Activated naive CD4-positive, alpha-beta T cell treated with anti-CD3 and anti-CD28 coated beads, Interleukin-2, amount 10 ng/mL, durations not matched to agents 7 days and 5 days (primary cell): Measurements from ENCODE around the gene CHDH.

Experiments
- CTCF ChIA-PET: fragments of 350-600 bp; sonication (Branson Sonifier 250); formaldehyde crosslinking; loops from one replicate; lab custom pipeline; 2021; ENCODE audit warnings: antibody characterized with exemption; lab: Charles Lee
- DNase-seq: peaks from one replicate; pipeline ENCODE4 v3.0.0-alpha.2; 2020
- H3K27ac Mint-ChIP-seq: one replicate; pipeline ENCODE4 v1.8.0; 2021; ENCODE audit warnings: mild to moderate bottlenecking, moderate library complexity, mixed read lengths
- H3K27me3 Mint-ChIP-seq: one replicate; pipeline ENCODE4 v1.8.0; 2021; ENCODE audit warnings: mild to moderate bottlenecking, mixed read lengths
- H3K36me3 Mint-ChIP-seq: one replicate; pipeline ENCODE4 v1.8.0; 2021; ENCODE audit warnings: mixed read lengths
- H3K4me1 Mint-ChIP-seq: one replicate; pipeline ENCODE4 v1.8.0; 2021; ENCODE audit warnings: mixed read lengths
- H3K4me3 Mint-ChIP-seq: one replicate; pipeline ENCODE4 v1.8.0; 2021; ENCODE audit warnings: mild to moderate bottlenecking, moderate library complexity, mixed read lengths
- H3K9me3 Mint-ChIP-seq: one replicate; pipeline ENCODE4 v1.8.0; 2021; ENCODE audit warnings: mixed read lengths

Gene CHDH

GRCh38 chr3:53802256-53802880 lies 43.9 kb downstream of the CHDH start:
- Mint-ChIP-seq H3K27ac (no peak overlapping the region), H3K27me3 (peaks cover 33% of the 10 kb centered on the region), H3K4me1 (no peaks in the 10 kb centered on the region), H3K4me3 (no peak overlapping the region), H3K36me3 (no peaks in the 10 kb centered on the region), H3K9me3 (no peaks in the 10 kb centered on the region)
- DNase-seq = peak; percentile 0
- CTCF ChIA-PET = no interaction called here

GRCh38 chr3:53801319-53801718 lies 44.9 kb downstream of the CHDH start:
- no peaks in the 10 kb centered on the region for H3K4me1 Mint-ChIP-seq
- DNase-seq = no peak
- CTCF ChIA-PET = no interaction called here
- H3K4me3 Mint-ChIP-seq = no peak overlapping the region
- H3K27me3 Mint-ChIP-seq = peaks cover 26% of the 10 kb centered on the region
- no peaks in the 10 kb centered on the region for H3K9me3 Mint-ChIP-seq
- no peak overlapping the region for H3K27ac Mint-ChIP-seq
- no peaks in the 10 kb centered on the region for H3K36me3 Mint-ChIP-seq

GRCh38 chr3:53800041-53800906 lies 45.9 kb downstream of the CHDH start:
- CTCF ChIA-PET = no interaction called here
- Mint-ChIP-seq H3K36me3 (no peaks in the 10 kb centered on the region), H3K9me3 (no peaks in the 10 kb centered on the region), H3K4me1 (no peaks in the 10 kb centered on the region), H3K27ac (no peak overlapping the region), H3K4me3 (no peak overlapping the region), H3K27me3 (peaks cover 36% of the 10 kb centered on the region)
- no peak for DNase-seq

- no peak for DNase-seq
- no peaks in the 10 kb centered on the region for H3K9me3 Mint-ChIP-seq
- H3K27ac Mint-ChIP-seq = no peak overlapping the region
- H3K4me1 Mint-ChIP-seq = no peaks in the 10 kb centered on the region
- CTCF ChIA-PET = no interaction called here
- peaks cover 35% of the 10 kb centered on the region for H3K27me3 Mint-ChIP-seq
- no peak overlapping the region for H3K4me3 Mint-ChIP-seq
- H3K36me3 Mint-ChIP-seq = no peaks in the 10 kb centered on the region
Observed at GRCh38 chr3:53799338-53799865, 46.8 kb downstream of the CHDH start.

- Mint-ChIP-seq H3K27me3 (peaks cover 32% of the 10 kb centered on the region), H3K36me3 (no peaks in the 10 kb centered on the region), H3K4me3 (no peak overlapping the region), H3K9me3 (no peaks in the 10 kb centered on the region), H3K27ac (no peak overlapping the region), H3K4me1 (no peaks in the 10 kb centered on the region)
- CTCF ChIA-PET = no interaction called here
- DNase-seq = no peak
Observed at GRCh38 chr3:53798144-53798543, 48.1 kb downstream of the CHDH start.

GRCh38 chr3:53795789-53796560 lies 50.2 kb downstream of the CHDH start:
- CTCF ChIA-PET = no interaction called here
- no peak for DNase-seq
- Mint-ChIP-seq H3K4me1 (no peaks in the 10 kb centered on the region), H3K36me3 (no peaks in the 10 kb centered on the region), H3K27me3 (peaks cover 26% of the 10 kb centered on the region), H3K4me3 (no peak overlapping the region), H3K27ac (no peak overlapping the region), H3K9me3 (no peaks in the 10 kb centered on the region)

GRCh38 chr3:53795176-53795575 lies 51.0 kb downstream of the CHDH start:
- Mint-ChIP-seq H3K9me3 (no peaks in the 10 kb centered on the region), H3K4me3 (no peak overlapping the region), H3K36me3 (no peaks in the 10 kb centered on the region), H3K27me3 (peaks cover 28% of the 10 kb centered on the region), H3K27ac (no peak overlapping the region), H3K4me1 (no peaks in the 10 kb centered on the region)
- CTCF ChIA-PET = no interaction called here
- no peak for DNase-seq

GRCh38 chr3:53794597-53794996 lies 51.6 kb downstream of the CHDH start:
- Mint-ChIP-seq H3K36me3 (no peaks in the 10 kb centered on the region), H3K9me3 (no peaks in the 10 kb centered on the region), H3K4me3 (no peak overlapping the region), H3K4me1 (no peaks in the 10 kb centered on the region), H3K27ac (no peak overlapping the region), H3K27me3 (peaks cover 34% of the 10 kb centered on the region)
- no peak for DNase-seq
- CTCF ChIA-PET = no interaction called here

- no peak overlapping the region for H3K27ac Mint-ChIP-seq
- CTCF ChIA-PET = no interaction called here
- H3K36me3 Mint-ChIP-seq = no peaks in the 10 kb centered on the region
- no peaks in the 10 kb centered on the region for H3K9me3 Mint-ChIP-seq
- no peak for DNase-seq
- H3K4me3 Mint-ChIP-seq = no peak overlapping the region
- peaks cover 33% of the 10 kb centered on the region for H3K27me3 Mint-ChIP-seq
- no peaks in the 10 kb centered on the region for H3K4me1 Mint-ChIP-seq
Observed at GRCh38 chr3:53792866-53793265, 53.4 kb downstream of the CHDH start.

GRCh38 chr3:53791317-53791716 lies 54.9 kb downstream of the CHDH start:
- no peaks in the 10 kb centered on the region for H3K4me1 Mint-ChIP-seq
- no peak overlapping the region for H3K27ac Mint-ChIP-seq
- no peak for DNase-seq
- H3K36me3 Mint-ChIP-seq = no peaks in the 10 kb centered on the region
- CTCF ChIA-PET = no interaction called here
- no peak overlapping the region for H3K4me3 Mint-ChIP-seq
- no peaks in the 10 kb centered on the region for H3K9me3 Mint-ChIP-seq
- H3K27me3 Mint-ChIP-seq = peaks cover 36% of the 10 kb centered on the region

- Mint-ChIP-seq H3K4me3 (no peak overlapping the region), H3K27ac (no peak overlapping the region), H3K9me3 (no peaks in the 10 kb centered on the region), H3K4me1 (no peaks in the 10 kb centered on the region), H3K27me3 (peaks cover 31% of the 10 kb centered on the region), H3K36me3 (no peaks in the 10 kb centered on the region)
- CTCF ChIA-PET = no interaction called here
- DNase-seq = no peak
Observed at GRCh38 chr3:53790470-53790869, 55.7 kb downstream of the CHDH start.

GRCh38 chr3:53789459-53789858 lies 56.8 kb downstream of the CHDH start:
- Mint-ChIP-seq H3K27me3 (peaks cover 23% of the 10 kb centered on the region), H3K9me3 (no peaks in the 10 kb centered on the region), H3K4me3 (no peak overlapping the region), H3K36me3 (no peaks in the 10 kb centered on the region), H3K4me1 (no peaks in the 10 kb centered on the region), H3K27ac (no peak overlapping the region)
- CTCF ChIA-PET = no interaction called here
- no peak for DNase-seq

GRCh38 chr3:53788038-53788437 lies 58.2 kb downstream of the CHDH start:
- no peak for DNase-seq
- no peaks in the 10 kb centered on the region for H3K9me3 Mint-ChIP-seq
- H3K4me3 Mint-ChIP-seq = no peak overlapping the region
- no peak overlapping the region for H3K27ac Mint-ChIP-seq
- CTCF ChIA-PET = no interaction called here
- H3K36me3 Mint-ChIP-seq = no peaks in the 10 kb centered on the region
- H3K27me3 Mint-ChIP-seq = peaks cover 29% of the 10 kb centered on the region
- H3K4me1 Mint-ChIP-seq = no peaks in the 10 kb centered on the region

GRCh38 chr3:53787016-53787415 lies 59.2 kb downstream of the CHDH start:
- Mint-ChIP-seq H3K9me3 (no peaks in the 10 kb centered on the region), H3K27ac (no peak overlapping the region), H3K36me3 (no peaks in the 10 kb centered on the region), H3K4me1 (no peaks in the 10 kb centered on the region), H3K4me3 (no peak overlapping the region), H3K27me3 (peaks cover 33% of the 10 kb centered on the region)
- DNase-seq = no peak
- CTCF ChIA-PET = no interaction called here
